HepG2 (cell line): ENCODE results near the gene SIDT1. TPM values are rescaled to one million over a fixed set of nuclear protein-coding genes. Genes with fewer than 3 reads are reported as not detected.

Source experiments
- AHDC1 ChIP-seq: sonication (generic); formaldehyde crosslinking; IDR thresholded peaks from 2 replicates; pipeline ENCODE4 v1.5.1; 2020; ENCODE audit warnings: mild to moderate bottlenecking, missing genetic modification reagents, borderline replicate concordance
- FOSL1 ChIP-seq: sonication (generic); formaldehyde crosslinking; IDR thresholded peaks from 2 replicates; pipeline ENCODE4 v1.9.0; 2021; ENCODE audit warnings: missing genetic modification reagents, borderline replicate concordance
- NPAS2 ChIP-seq: sonication (generic); formaldehyde crosslinking; IDR thresholded peaks from 2 replicates; pipeline ENCODE4 v1.8.0; 2022; ENCODE audit warnings: mild to moderate bottlenecking, missing genetic modification reagents, borderline replicate concordance
- PLRG1 ChIP-seq: fragments of 450-650 bp; conservative IDR thresholded peaks from 2 replicates; pipeline ENCODE4 v1.6.1; 2016
- TOPORS ChIP-seq: sonication (generic); formaldehyde crosslinking; IDR thresholded peaks from 2 replicates; pipeline ENCODE4 v1.8.0; 2023; ENCODE audit warnings: mild to moderate bottlenecking, missing genetic modification reagents
- ZNF263 ChIP-seq: sonication (generic); formaldehyde crosslinking; IDR thresholded peaks from 2 replicates; pipeline ENCODE4 v1.4.0; 2020; ENCODE audit warnings: missing genetic modification reagents
- ZNF34 ChIP-seq: sonication (generic); formaldehyde crosslinking; IDR thresholded peaks from 2 replicates; pipeline ENCODE4 v1.4.0; 2020; ENCODE audit warnings: mild to moderate bottlenecking, missing genetic modification reagents, borderline replicate concordance
- ZNF407 ChIP-seq: sonication (generic); formaldehyde crosslinking; IDR thresholded peaks from one replicate; pipeline ENCODE4 v1.5.1; 2020; ENCODE audit warnings: mild to moderate bottlenecking, missing genetic modification reagents; ENCODE audit errors: not compliant biosample characterization
- polyA plus RNA-seq, 8 experiments: library from polyadenylated mRNA; depleted of rRNA in 3 of 8; stranded (reverse) in 7 of 8; unstranded in 1 of 8; fragments of >200 nt; fragmentation: Illumina TruSeq in 4 of 8; extraction: Trizol in 4 of 8; gene quantifications; 2 replicates each; pipeline versions ENCODE4 v1.2.1 to v1.2.3, GENCODE V29; 2011 to 2016; ENCODE audit warnings: low read depth in 4 of 8, missing spikeins in 1 of 8, mixed read lengths in 1 of 8; ENCODE audit not compliant: insufficient read depth in 1 of 8
- total RNA-seq, 5 experiments: library from RNA; depleted of rRNA; stranded (reverse); fragments of >200 nt; fragmentation: Illumina TruSeq; extraction: Trizol; gene quantifications; 2 replicates each; pipeline ENCODE4 v1.2.3, GENCODE V29; 2016; ENCODE audit warnings: low read depth in 1 of 5

Gene SIDT1
- total and polyA plus RNA-seq, 2 of the 13 experiments (the other 11 are each of a cell fraction or from before 2014, with no cell fraction given), result 0.07 TPM

GRCh38 chr3:113523241-113523640 lies 9.1 kb upstream of the SIDT1 start (continued):
- no peak for TF ChIP-seq ZNF407 (CRISPR knock-in tag)
- no peak for TF ChIP-seq ZNF34 (CRISPR knock-in tag)
- no peak for TF ChIP-seq TOPORS
- no peak for TF ChIP-seq PLRG1
- TF ChIP-seq ZNF263 (CRISPR knock-in tag), result no peak
- no peak for TF ChIP-seq AHDC1 (CRISPR knock-in tag)
- TF ChIP-seq NPAS2 (CRISPR knock-in tag), result no peak
- TF ChIP-seq FOSL1 (CRISPR knock-in tag), result no peak
- TF ChIP-seq, all 625 proteins: peak for 0
